Choroid plexus epithelial cell (primary cell): Measurements from ENCODE around the gene HS6ST2.
A peak's percentile ranks its signal among the peaks of the same experiment; 100 is the strongest.

Experiments
- DNase-seq: peaks from one replicate; pipeline ENCODE4 v3.0.0-alpha.2; 2010; ENCODE audit warnings: low read depth
- H3K4me3 ChIP-seq: 2 replicates; pipeline ENCODE4 v1.5.1; 2011; ENCODE audit warnings: low read depth, mild to moderate bottlenecking, control low read depth, low read length, moderate library complexity
- TF ChIP-seq, protein P1 (sequence below): conservative IDR thresholded peaks from 2 replicates; pipeline ENCODE4 v1.5.1; 2011; ENCODE audit warnings: low read depth, mild to moderate bottlenecking, control low read depth, inconsistent platforms, low read length, moderate library complexity

HS6ST2 gene

DNA sequence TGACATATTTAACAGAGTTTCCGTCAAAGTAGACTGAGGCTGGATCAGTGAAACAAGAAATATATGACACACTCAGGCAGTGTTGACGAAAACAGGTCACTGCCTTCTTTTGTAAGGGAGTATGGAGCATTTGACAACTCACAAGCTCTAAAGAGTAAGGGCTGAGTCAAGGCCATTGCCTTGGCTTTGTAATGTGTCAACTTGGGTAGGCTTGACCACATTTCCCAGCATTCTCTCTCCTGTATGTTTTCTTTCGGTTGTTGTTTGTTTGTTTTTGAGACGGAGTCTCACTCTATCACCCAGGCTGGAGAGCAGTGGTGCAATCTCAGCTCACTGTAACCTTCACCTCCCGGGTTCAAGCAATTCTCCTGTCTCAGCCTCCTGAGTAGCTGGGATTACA, 344.6 kb downstream of the HS6ST2 start:
- no peak overlapping the region for H3K4me3 ChIP-seq
- TF ChIP-seq, protein P1, sequence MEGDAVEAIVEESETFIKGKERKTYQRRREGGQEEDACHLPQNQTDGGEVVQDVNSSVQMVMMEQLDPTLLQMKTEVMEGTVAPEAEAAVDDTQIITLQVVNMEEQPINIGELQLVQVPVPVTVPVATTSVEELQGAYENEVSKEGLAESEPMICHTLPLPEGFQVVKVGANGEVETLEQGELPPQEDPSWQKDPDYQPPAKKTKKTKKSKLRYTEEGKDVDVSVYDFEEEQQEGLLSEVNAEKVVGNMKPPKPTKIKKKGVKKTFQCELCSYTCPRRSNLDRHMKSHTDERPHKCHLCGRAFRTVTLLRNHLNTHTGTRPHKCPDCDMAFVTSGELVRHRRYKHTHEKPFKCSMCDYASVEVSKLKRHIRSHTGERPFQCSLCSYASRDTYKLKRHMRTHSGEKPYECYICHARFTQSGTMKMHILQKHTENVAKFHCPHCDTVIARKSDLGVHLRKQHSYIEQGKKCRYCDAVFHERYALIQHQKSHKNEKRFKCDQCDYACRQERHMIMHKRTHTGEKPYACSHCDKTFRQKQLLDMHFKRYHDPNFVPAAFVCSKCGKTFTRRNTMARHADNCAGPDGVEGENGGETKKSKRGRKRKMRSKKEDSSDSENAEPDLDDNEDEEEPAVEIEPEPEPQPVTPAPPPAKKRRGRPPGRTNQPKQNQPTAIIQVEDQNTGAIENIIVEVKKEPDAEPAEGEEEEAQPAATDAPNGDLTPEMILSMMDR = no peak
- no peak for DNase-seq

DNA sequence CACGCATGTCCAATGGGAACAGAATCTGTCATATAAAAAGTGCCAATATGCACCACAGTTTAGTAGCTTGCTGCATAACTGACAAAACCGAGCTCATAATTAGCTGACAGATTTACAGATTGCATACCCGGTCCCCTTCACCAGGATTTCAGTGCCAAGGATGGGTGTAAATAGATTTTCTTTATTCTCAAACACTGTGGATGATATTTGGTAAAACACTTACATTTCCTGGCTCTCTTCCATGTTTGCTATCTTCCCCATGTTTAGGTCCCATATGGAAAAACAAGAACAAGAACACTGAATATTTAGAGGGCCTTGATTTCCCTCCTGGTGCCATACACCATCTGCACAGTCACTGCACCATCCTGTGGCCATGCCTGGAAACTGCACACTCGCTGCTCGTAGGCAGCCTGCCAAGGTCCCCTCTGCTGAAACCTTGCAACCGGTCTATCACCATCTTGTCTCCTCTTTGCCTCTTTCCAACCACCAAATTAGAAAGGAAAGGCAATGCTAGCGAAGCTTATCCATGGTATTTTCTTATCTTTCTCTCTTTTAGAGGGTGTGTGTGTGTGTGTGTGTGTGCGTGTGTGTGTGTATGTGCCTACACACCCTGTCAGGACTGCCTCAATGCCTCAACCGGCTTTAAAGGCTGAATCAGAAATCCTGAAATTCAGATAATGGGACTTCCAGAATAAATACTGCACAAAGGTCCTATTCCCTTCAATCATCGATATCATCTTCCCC, 345.4 kb downstream of the HS6ST2 start:
- H3K4me3 ChIP-seq = no peak overlapping the region
- TF ChIP-seq, protein P1 = peak; percentile 77
- DNase-seq = peak; percentile 51

DNA sequence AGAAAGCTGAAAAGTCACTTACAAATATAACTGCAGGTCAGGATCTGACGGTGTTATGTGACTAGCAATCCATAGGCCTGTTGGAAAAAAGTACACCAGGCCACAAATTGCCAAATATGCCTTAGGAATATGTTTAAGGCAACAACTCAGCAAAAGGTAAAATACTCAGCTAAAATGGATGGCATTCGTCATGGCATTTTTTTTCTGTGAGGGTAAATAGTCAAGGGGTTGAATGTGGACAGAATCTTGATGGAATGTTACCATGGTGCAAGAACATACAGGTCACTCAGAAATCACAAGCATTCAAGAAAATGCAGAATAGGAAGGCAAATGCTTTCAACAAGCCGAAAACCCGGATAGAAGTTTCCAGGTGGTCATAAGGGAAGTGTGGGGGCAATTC, 347.9 kb downstream of the HS6ST2 start:
- DNase-seq = no peak
- TF ChIP-seq, protein P1 = no peak
- H3K4me3 ChIP-seq = no peak overlapping the region

DNA sequence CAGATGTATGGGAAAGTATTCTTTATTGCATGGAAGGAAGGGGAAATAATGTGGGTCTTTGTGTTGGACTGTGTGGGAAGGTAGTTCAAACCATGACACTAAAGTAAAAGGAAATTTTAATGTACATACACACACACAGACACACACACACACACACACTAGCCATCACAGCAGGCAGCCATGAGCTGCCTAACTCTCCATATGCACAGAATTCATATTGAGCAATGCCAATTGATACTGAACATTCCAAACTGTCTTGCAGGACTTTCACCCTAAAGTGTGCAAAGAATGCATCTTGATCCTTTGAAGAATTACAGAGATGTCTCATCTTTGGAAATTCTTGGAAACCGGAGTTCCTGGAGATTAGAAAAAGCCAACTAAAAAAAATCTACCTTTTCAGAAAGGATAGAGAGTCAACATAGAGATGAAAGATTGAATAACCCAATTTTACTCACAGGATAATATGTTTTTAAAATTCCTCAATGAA, 349.0 kb downstream of the HS6ST2 start:
- TF ChIP-seq, protein P1 = no peak
- H3K4me3 ChIP-seq = no peak overlapping the region
- peak; percentile 32 for DNase-seq

DNA sequence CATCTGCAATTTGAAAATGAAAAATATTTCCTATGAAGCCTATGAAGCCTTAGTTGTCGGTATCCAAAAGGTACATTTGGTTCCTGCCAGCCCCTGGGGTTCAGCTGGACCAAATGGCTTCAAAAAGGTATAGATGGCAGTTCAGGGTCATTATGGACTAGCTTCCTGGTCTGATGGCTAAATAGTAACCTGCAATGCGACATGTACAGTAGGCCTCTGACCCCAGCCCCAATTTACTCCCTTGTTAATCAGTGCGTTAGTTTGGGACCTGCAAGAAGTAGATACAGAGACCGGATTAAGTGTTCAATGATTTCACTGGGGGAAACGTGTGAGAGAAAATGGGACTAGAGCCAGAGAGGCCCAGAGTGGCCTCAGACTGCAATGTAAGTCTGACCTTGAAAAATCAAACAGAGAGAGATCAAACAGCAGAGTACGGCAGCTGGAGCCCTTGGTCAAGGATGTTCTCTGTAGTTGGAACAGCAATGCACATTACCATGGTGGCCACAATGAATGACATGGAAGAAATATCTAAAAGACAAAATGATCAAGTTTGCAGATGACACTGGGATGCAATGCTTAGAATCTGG, 354.6 kb downstream of the HS6ST2 start:
- H3K4me3 ChIP-seq = no peak overlapping the region
- DNase-seq = no peak
- TF ChIP-seq, protein P1 = no peak

DNA sequence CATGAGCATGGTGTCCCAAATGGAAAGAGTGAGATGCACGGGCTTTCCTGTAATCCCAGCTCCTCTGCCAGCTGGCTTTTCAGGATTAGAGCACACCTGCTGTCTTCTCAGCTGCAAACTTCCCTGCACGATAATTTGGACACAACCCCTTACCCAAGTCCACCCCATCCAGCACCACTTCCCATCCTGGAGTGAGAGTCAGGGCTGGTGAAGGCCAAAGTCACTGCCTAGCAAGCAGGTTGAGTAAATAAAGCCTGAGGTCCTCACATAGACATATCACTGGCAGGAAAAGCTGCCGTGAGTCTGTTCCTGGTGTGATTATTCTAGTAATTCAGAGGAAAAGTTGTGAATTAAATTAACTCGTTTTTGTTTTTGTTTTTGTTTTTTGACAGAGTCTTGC, 355.7 kb downstream of the HS6ST2 start:
- no peak overlapping the region for H3K4me3 ChIP-seq
- TF ChIP-seq, protein P1 = no peak

DNA sequence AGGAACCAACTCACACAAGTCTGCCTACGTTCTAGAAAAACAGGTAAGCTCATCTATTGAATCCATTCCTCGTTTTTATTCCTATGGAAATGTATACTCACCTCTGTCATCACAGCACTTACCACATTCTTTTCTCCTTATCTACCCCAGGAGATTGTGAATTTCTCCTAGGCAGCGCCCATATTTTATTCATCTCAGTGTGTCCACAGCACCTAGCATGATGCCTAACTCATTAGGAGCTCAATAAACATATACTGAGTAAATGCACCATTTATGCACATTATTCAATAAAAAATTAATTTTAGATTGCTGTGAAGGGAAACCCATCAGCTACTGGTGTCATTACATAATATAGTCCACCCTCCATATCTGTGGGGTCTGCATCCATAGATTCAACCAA, 363.4 kb downstream of the HS6ST2 start:
- no peak for DNase-seq
- H3K4me3 ChIP-seq = no peak overlapping the region
- TF ChIP-seq, protein P1 = no peak

More for the DNA sequence above, 355.7 kb downstream of the HS6ST2 start:
- no peak for DNase-seq
